CD4-positive, alpha-beta T cell treated with Interleukin-10 for 1 hour (primary cell): ENCODE results near the gene PRC1.
"Not testable (repeated sequence)": the region's sequence is repeated elsewhere in the genome, so short reads cannot be mapped to it uniquely, and the experiment has no call there.

Experiments used
- DNase-seq: peaks from one replicate; pipeline ENCODE4 v3.0.0-alpha.2; 2020

The PRC1 gene

GRCh38 chr15:90994417-90995311 lies at the start of gene PRC1:
Gene PRC1 (minus strand): TSS chr15:90994535. CDS start chr15:90994417, 118 bp downstream.
- DNase-seq, result peak; percentile 97

DNA sequence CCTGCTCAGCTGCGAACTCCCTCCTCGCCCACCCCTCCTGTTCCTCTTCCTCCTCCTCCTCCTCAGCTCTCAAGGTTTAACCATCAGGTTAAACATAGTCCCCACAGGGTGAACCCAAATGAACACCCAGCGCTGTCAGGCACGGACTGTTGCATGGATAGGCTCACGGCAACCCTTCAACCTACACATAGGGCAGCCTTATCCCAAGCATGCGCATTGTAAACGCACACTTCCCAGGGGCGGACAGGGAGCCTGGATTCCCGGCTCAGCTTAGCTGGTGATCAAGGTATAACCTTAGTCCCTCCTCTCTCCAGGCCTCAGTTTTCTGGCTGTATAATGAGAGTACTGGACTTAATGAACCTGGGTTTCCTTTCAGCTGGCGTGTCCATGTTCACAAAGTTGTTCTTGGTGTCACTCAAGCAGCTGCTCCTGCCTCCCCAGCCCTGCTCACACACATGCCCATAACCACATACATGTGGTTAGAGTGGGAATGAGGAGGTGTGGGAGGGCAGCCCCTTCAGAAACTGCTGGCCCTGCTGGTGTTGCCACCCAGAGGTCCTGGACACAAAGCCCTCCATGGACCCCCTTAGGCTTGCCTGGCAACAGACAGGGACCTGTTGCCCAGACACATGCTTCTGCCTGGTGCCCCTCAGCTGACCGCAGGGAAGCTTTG lies 49.0 kb upstream of the PRC1 start:
- no peak for DNase-seq

GRCh38 chr15:91040856-91041255 lies 46.5 kb upstream of the PRC1 start:
- DNase-seq, result no peak

- no peak for DNase-seq
Observed at GRCh38 chr15:91039996-91040395, 45.7 kb upstream of the PRC1 start.

GRCh38 chr15:91032919-91033803 lies 38.8 kb upstream of the PRC1 start:
- peak; percentile 66 for DNase-seq

- no peak for DNase-seq
Observed at GRCh38 chr15:91031796-91032195, 37.5 kb upstream of the PRC1 start.

- no peak for DNase-seq
Observed at GRCh38 chr15:91027677-91028076, 33.3 kb upstream of the PRC1 start.

- no peak for DNase-seq
Observed at GRCh38 chr15:91023720-91024119, 29.4 kb upstream of the PRC1 start.

DNA sequence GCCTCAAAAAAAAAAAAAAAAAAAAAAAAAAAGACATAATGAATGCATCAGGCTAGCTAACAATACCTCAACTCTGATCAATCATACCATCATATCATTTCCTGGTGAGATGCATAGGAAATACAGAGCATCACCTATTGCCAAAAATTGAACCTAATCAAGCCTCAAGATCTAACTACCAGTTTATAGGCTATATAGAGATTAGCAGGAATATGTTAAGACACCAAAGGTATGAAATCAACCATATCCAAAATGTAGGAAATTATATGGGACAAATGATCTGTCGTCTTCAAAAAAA lies 28.4 kb upstream of the PRC1 start:
- DNase-seq, result no peak

DNA sequence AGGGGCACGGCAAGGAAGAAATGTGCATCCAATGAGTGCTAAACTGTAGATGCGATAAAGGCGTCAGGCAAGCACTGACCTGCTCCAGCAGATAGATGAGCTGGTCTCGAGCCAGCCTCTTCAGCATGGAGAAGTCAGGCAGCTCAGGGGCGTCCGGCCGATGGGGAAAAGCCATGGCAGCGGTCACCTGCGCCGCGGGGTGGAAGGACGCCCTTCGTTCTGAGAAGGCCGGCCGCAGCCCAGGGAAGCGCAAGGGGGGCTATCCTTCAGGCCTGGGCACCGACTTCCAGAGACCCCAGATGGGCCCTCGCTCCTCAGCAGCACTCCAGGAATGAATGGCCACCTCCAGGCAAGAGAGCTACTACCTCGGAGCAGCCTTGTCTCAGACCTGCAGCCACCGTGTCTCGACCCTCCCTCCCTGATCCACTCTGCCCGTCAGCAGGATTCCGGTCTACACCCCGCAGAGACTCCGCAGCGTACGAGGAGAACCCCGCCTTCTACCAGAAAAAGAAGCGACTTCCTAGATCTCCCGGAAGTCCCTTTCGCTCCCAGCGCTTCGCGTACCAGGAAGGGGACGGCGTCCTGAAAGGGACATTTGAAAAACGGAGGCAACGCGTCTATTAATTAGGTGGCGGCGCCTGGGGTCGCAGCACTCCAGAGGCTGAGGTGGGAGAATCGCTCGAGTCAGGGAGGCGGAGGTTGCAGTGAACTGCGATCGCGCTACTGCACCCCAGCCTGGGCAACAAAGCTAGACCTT lies 27.9 kb upstream of the PRC1 start, which contains the start of gene VPS33B:
TSS of gene VPS33B (minus strand) at position 520 of the 757 bp plus-strand sequence. CDS start at position 175, 345 bp downstream.
- peak; percentile 87 for DNase-seq

DNA sequence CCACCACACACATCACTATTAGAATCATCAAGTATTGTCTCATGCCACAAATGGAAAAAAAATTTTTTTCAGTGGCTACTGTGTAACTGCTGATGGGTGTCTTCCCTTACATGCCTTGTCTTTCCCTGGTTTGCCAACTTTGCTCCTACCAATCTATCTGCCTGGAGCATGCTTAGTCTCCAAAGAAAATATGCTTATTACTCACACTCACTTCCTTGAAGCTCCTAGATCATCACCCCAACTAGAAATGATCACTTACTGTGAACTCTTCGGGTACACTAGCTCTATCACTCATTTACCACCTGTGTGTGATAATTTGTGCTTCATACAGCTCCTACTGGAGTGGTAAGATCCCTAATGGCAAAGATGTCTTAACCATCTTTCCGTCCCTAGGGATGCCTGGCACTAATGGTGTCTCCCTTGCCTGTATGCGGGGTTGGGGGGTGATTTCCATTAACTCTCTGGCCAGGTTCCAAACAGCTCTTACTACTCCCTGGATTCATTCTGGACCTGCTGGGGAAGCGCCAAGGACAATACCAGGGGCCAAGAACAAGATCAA lies 27.3 kb upstream of the PRC1 start:
- DNase-seq, result no peak

DNA sequence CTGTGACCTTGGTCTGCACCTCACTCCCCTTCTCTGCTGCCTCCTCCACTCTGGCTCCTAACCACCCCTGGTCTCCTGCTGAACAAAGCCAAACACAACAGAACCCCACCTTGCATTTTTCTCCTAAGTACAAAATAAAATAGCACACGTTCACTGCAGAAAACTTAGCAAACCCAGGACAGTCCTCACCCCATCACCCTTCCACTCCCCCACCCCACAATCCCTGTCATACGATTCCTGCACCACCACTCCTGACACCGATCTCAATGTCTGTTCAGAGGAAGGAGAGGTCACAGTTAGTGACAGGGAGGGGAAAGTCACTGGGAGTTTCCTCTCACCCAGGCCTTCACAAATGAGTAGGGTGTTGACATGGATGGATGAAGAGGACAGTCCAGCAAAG lies 23.8 kb upstream of the PRC1 start:
- DNase-seq, result no peak

DNA sequence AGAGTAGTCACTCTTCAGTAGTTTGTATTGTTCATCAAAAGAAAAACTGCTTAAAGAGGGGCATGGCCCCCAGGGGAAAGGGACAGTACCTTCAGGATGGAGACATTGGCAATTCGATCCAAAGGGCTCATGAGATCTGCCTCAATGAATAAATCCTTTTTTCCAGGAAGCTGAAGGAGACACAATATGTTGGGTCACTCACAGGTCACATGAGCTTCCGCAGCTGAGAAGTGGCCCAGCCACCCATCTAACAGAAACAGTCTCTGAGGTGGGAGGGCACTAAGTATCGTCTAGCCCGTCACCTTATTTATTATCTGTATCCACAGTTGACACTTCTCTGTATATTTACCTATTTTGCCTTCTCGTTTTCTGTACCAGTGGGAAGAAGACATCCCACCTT lies 23.4 kb upstream of the PRC1 start:
- no peak for DNase-seq

- not testable (repeated sequence) for DNase-seq
Observed at GRCh38 chr15:91013701-91014100, 19.4 kb upstream of the PRC1 start.

DNA sequence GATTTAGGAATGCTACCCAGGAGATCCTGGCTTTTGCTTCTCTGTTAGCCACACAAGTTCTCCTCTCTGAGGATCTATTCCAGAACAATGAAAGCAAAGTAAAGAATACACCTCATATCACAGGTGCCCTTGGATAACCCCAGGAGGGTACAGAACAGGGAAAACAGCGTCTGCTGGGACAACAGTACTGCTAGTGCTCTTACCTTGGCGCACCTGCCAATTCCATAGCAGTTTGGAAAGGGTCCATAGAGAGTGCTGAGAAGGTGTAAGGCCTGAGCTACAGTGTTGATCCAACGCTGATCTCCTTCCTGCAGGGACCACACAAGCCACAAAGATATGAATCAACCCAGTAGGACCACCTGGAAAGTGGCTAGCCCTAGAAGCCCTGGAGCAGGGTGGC lies 12.9 kb upstream of the PRC1 start:
- DNase-seq, result no peak

DNA sequence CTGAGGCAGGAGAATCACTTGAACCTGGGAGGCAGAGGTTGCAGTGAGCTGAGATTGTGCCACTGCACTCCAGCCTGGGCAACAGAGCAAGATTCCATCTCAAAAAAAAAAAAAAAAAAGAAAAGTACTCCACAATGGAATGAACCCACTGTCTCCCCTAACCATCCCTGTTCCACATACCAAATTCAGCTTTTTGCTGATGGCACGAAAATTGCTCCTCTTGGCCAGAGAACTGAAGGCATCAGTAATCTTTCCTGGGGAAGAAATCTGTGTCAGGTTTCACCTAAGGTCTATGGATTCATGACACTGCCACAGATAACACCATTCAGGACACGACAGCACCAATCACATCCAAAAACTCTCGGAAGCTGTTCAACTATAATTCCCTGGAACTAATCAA lies 6.9 kb upstream of the PRC1 start:
- no peak for DNase-seq

DNA sequence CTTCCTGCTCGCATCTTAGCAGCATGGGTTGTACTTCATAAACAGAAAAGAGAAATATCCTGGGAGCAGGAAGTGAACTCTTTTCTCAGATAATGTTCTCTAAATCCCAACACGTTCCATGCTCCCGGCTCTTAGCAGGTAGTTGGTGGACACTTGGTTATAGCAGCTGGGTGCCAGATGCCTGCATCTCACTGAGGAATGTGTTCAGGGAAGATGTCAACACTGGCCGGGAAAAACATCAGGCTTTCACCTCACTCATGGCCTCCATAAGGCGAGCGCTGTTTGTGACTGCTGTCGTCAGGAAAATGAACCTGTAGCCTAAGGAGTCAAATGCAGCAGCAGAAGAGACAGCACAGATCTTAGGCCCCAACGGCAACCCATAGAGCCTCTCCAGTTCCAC lies 4.4 kb upstream of the PRC1 start:
- no peak for DNase-seq

DNA sequence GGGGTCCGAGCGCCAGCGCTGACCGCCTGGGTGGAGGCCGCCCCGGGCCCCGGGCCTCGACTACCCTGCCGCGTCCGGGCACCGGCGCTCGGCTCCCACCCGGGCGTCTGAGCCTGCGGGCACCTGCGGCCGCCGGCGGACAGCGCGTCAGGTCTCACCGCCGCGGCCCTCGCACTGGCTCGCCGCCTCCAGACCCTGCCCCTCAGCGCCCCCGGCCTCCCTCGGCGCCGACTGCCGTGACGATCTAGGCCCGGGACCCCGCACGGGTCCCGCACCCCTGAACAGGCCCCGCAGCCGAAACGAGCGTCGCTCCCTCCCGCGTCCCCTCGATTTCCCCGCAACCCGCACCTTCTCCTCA lies 297 bp downstream of the PRC1 start:
- no peak for DNase-seq

DNA sequence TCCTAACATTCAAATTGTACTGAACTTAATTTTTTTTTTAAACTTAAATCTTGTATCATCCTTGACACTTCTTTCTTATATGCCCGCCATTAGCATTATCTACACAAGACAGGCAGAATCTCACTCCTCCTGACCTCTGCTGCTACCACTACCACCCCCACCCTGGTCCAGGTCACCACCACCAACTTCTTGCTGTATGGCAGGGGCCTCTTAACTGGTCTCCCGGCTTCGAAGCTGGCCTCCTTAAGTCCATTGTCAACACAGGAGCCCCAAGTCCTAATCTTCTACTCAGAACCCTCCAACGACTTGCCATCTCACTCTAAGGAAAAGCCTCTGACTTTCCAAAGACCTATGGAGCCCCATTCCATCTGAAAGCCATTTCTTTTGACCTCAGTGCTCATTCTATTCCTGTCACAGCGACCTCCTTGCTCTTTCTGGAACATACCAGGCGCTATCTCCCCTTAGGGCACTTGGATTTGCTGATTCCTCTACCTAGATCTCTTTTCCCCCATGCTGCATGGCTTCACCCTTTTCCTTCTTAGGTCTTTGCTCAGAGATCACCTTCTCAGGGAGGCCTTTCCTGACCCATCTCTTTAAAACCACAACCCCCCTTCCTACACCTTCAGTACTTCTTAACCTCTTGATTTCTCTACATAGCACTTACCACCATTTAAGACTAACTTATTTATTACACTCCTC lies 2.6 kb downstream of the PRC1 start:
- no peak for DNase-seq

DNA sequence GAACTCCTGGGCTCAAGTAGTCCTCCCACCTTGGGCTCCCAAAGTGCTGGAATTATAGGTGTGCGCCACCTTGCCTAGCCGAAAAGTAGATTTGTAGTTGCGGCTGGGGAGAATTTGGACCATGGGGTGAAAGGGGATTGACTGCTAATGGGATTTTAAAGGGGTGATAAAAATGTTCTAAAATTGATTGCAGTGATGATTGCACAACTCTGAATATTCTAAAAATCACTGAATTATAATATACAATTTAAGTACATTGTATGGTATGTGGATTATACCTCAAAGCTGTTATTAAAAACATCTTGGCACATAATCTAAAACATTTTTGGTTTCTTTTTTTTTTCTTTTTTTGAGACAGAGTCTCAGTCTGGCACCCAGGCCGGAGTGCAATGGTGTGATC lies 3.9 kb downstream of the PRC1 start:
- DNase-seq, result no peak

GRCh38 chr15:90989040-90989768 lies 5.1 kb downstream of the PRC1 start:
- DNase-seq, result peak; percentile 9
